NT2/D1 (cell line): ENCODE results near the gene MTURN.

Source experiments
- SUZ12 ChIP-seq: IDR thresholded peaks from 2 replicates; pipeline ENCODE4 v1.6.1; 2011; ENCODE audit not compliant: insufficient read length, insufficient read depth; ENCODE audit errors: extremely low read depth
- YY1 ChIP-seq: IDR thresholded peaks from 2 replicates; pipeline ENCODE4 v1.6.1; 2011; ENCODE audit not compliant: insufficient read length, insufficient read depth
- ZNF274 ChIP-seq: IDR thresholded peaks from 2 replicates; pipeline ENCODE4 v1.6.1; 2011; ENCODE audit warnings: mild to moderate bottlenecking, low read depth, low read length

GRCh38 chr7:30145426-30145970 is 10.7 kb downstream of the MTURN start:
- TF ChIP-seq YY1 (no peak), ZNF274 (no peak), SUZ12 (no peak)
